ENCODE measurements around the gene TMEM92. TPM values are rescaled to one million over a fixed set of nuclear protein-coding genes. Genes with fewer than 3 reads are reported as not detected.

TMEM92 gene
- total RNA-seq, 8 experiments from 2014 or later = 0.18 to 0.64 (median 0.38) TPM; not detected in 3

- ATAC-seq (replicated peaks in 6 of 8) = no peak
- WGBS, 10 experiments = 0 to 80% (median 50%) methylated on average over 1 of the region's 10 CpGs; no CpG with 5 or more reads in 5 of the 10 experiments
- H3K27ac ChIP-seq = no peak overlapping the region
- no peak overlapping the region for H3K4me3 ChIP-seq
- in situ Hi-C loops (cut with MboI; ENCODE audit: low pct_unique_long_range_greater_than_20kb in 2 of 9, low sequenced_read_pairs in 9 of 9, unreplicated experiment in 9 of 9) = no loop called here
- H3K4me1 ChIP-seq (replicated peaks in 1 of 2) = no peaks in the 10 kb centered on the region
These were observed 17.2 kb upstream of the TMEM92 start for GRCh38 chr17:50256826-50257618.

GRCh38 chr17:50257676-50258224, 16.5 kb upstream of the TMEM92 start:
- in situ Hi-C loops (cut with MboI; ENCODE audit: low pct_unique_long_range_greater_than_20kb in 2 of 9, low sequenced_read_pairs in 9 of 9, unreplicated experiment in 9 of 9) = no loop called here
- no peak for ATAC-seq (replicated peaks in 6 of 8)
- WGBS, 10 experiments = 0 to 83% (median 58%) methylated on average over 1 to 14 of the region's 15 CpGs; no CpG with 5 or more reads in 5 of the 10 experiments

GRCh38 chr17:50258647-50259476, 15.4 kb upstream of the TMEM92 start:
- WGBS, 10 experiments = 0 to 100% methylated on average over 1 of the region's 13 CpGs; no CpG with 5 or more reads in 8 of the 10 experiments
- no peak overlapping the region for H3K4me3 ChIP-seq
- H3K27ac ChIP-seq = no peak overlapping the region
- ATAC-seq (replicated peaks in 6 of 8) = peak in 2 of 8 experiments; percentile 43 to 46
- H3K4me1 ChIP-seq (replicated peaks in 1 of 2) = peaks cover 0 to under 1% of the 10 kb centered on the region in 2 donors
- in situ Hi-C loops (cut with MboI; ENCODE audit: low pct_unique_long_range_greater_than_20kb in 2 of 9, low sequenced_read_pairs in 9 of 9, unreplicated experiment in 9 of 9) = no loop called here

More at GRCh38 chr17:50257676-50258224, 16.5 kb upstream of the TMEM92 start:
- no peak overlapping the region for H3K4me3 ChIP-seq
- no peak overlapping the region for H3K27ac ChIP-seq
- H3K4me1 ChIP-seq (replicated peaks in 1 of 2) = no peaks in the 10 kb centered on the region

- in situ Hi-C loops (cut with MboI; ENCODE audit: low pct_unique_long_range_greater_than_20kb in 2 of 9, low sequenced_read_pairs in 9 of 9, unreplicated experiment in 9 of 9) = no loop called here
- no peak overlapping the region for H3K27ac ChIP-seq
- peaks cover 3 to 9% of the 10 kb centered on the region in 2 donors for H3K4me1 ChIP-seq (replicated peaks in 1 of 2)
- H3K4me3 ChIP-seq = no peak overlapping the region
- 27 to 100% (median 67%) methylated on average over 1 to 6 of the region's 19 CpGs; no CpG with 5 or more reads in 3 of the 10 experiments for WGBS, 10 experiments
- ATAC-seq (replicated peaks in 6 of 8) = peak in 1 of 8 experiments; percentile 24
These were observed 14.6 kb upstream of the TMEM92 start for GRCh38 chr17:50259477-50260324.

GRCh38 chr17:50260501-50260911, 13.8 kb upstream of the TMEM92 start:
- no peak overlapping the region for H3K4me3 ChIP-seq
- H3K4me1 ChIP-seq (replicated peaks in 1 of 2) = peaks cover 3 to 14% of the 10 kb centered on the region in 2 donors
- H3K27ac ChIP-seq = no peak overlapping the region
- in situ Hi-C loops (cut with MboI; ENCODE audit: low pct_unique_long_range_greater_than_20kb in 2 of 9, low sequenced_read_pairs in 9 of 9, unreplicated experiment in 9 of 9) = no loop called here
- WGBS, 10 experiments = 0 to 86% (median 63%) methylated on average over 1 to 4 of the region's 6 CpGs; no CpG with 5 or more reads in 4 of the 10 experiments
- ATAC-seq (replicated peaks in 6 of 8) = no peak

GRCh38 chr17:50261051-50261915, 13.0 kb upstream of the TMEM92 start:
- no peak for ATAC-seq (replicated peaks in 6 of 8)
- no peak overlapping the region for H3K4me3 ChIP-seq
- H3K27ac ChIP-seq = no peak overlapping the region
- WGBS, 10 experiments = 63 to 100% (median 81%) methylated on average over 2 to 10 of the region's 15 CpGs; no CpG with 5 or more reads in 1 of the 10 experiments
- H3K4me1 ChIP-seq (replicated peaks in 1 of 2) = peaks cover 6 to 22% of the 10 kb centered on the region in 2 donors
- in situ Hi-C loops (cut with MboI; ENCODE audit: low pct_unique_long_range_greater_than_20kb in 2 of 9, low sequenced_read_pairs in 9 of 9, unreplicated experiment in 9 of 9) = no loop called here

GRCh38 chr17:50262001-50262794, 12.1 kb upstream of the TMEM92 start:
- peaks cover 6 to 26% of the 10 kb centered on the region in 2 donors for H3K4me1 ChIP-seq (replicated peaks in 1 of 2)
- ATAC-seq (replicated peaks in 6 of 8) = peak in 1 of 8 experiments; percentile 12
- H3K4me3 ChIP-seq = no peak overlapping the region
- H3K27ac ChIP-seq = no peak overlapping the region
- in situ Hi-C loops (cut with MboI; ENCODE audit: low pct_unique_long_range_greater_than_20kb in 2 of 9, low sequenced_read_pairs in 9 of 9, unreplicated experiment in 9 of 9) = no loop called here
- WGBS, 10 experiments = 52 to 100% (median 88%) methylated on average over 1 to 5 of the region's 14 CpGs; no CpG with 5 or more reads in 3 of the 10 experiments

- Histone ChIP-seq H3K4me1 (replicated peaks in 1 of 2) (peaks cover 6 to 35% of the 10 kb centered on the region in 2 donors), H3K4me3 (no peak overlapping the region), H3K27ac (no peak overlapping the region)
- WGBS, 10 experiments = 71 to 100% (median 93%) methylated on average over 1 to 5 of the region's 10 CpGs; no CpG with 5 or more reads in 6 of the 10 experiments
- in situ Hi-C loops (cut with MboI; ENCODE audit: low pct_unique_long_range_greater_than_20kb in 2 of 9, low sequenced_read_pairs in 9 of 9, unreplicated experiment in 9 of 9) = no loop called here
- ATAC-seq (replicated peaks in 6 of 8) = no peak
These were observed 10.7 kb upstream of the TMEM92 start for GRCh38 chr17:50263331-50264262.

GRCh38 chr17:50264263-50265113, 9.8 kb upstream of the TMEM92 start:
- 0 to 100% (median 85%) methylated on average over 1 to 4 of the region's 23 CpGs; no CpG with 5 or more reads in 5 of the 10 experiments for WGBS, 10 experiments
- peak in 7 of 8 experiments; percentile 20 to 80 (median 77) for ATAC-seq (replicated peaks in 6 of 8)
- H3K4me3 ChIP-seq = no peak overlapping the region
- no peak overlapping the region for H3K27ac ChIP-seq
- H3K4me1 ChIP-seq (replicated peaks in 1 of 2) = peaks cover 6 to 43% of the 10 kb centered on the region in 2 donors
- in situ Hi-C loops (cut with MboI; ENCODE audit: low pct_unique_long_range_greater_than_20kb in 2 of 9, low sequenced_read_pairs in 9 of 9, unreplicated experiment in 9 of 9) = no loop called here
